ENCODE results near the gene DENND1A. TPM values are rescaled to one million over a fixed set of nuclear protein-coding genes. Genes with fewer than 3 reads are reported as not detected.

DENND1A gene
- total RNA-seq, 4 donors from 2014 or later, result 20.9 to 33.6 (median 23.7) TPM

DNA sequence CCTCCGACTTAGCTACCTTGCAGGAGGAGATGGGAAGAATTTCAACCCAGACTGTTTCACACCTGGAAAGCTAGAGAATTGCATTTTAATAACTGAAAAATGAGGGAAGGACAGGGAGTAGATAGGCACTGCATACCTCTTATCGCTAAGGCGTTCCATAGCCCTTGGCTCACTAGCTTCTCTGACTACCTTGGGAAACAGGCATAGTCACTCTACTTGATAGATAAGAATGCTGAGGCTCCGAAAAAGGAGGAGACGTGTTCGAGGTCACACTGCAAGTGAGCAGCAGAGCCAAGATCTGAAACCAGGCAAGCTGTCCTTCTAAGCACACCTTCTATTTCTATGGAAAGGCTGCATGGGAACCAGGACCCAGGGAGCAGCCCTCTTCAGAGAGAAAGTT is 405.1 kb downstream of the DENND1A start:
- 93 to 100% methylated on average over 2 to 5 of the region's 6 CpGs for WGBS, 2 donors (ENCODE audit: low coverage in 1 of 2)
- Histone ChIP-seq H3K4me3 (no peak overlapping the region), H3K27ac (no peak overlapping the region), H3K9me3 (no peaks in the 10 kb centered on the region), H3K4me1 (no peaks in the 10 kb centered on the region), H3K27me3 (no peaks in the 10 kb centered on the region), H3K36me3 (no peaks in the 10 kb centered on the region)
- TF ChIP-seq POLR2A (IDR thresholded peaks at IDR 0.05), result no peak
- TF ChIP-seq, protein P1, sequence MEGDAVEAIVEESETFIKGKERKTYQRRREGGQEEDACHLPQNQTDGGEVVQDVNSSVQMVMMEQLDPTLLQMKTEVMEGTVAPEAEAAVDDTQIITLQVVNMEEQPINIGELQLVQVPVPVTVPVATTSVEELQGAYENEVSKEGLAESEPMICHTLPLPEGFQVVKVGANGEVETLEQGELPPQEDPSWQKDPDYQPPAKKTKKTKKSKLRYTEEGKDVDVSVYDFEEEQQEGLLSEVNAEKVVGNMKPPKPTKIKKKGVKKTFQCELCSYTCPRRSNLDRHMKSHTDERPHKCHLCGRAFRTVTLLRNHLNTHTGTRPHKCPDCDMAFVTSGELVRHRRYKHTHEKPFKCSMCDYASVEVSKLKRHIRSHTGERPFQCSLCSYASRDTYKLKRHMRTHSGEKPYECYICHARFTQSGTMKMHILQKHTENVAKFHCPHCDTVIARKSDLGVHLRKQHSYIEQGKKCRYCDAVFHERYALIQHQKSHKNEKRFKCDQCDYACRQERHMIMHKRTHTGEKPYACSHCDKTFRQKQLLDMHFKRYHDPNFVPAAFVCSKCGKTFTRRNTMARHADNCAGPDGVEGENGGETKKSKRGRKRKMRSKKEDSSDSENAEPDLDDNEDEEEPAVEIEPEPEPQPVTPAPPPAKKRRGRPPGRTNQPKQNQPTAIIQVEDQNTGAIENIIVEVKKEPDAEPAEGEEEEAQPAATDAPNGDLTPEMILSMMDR (IDR thresholded peaks at IDR 0.05), result no peak
- ATAC-seq, result no peak

DNA sequence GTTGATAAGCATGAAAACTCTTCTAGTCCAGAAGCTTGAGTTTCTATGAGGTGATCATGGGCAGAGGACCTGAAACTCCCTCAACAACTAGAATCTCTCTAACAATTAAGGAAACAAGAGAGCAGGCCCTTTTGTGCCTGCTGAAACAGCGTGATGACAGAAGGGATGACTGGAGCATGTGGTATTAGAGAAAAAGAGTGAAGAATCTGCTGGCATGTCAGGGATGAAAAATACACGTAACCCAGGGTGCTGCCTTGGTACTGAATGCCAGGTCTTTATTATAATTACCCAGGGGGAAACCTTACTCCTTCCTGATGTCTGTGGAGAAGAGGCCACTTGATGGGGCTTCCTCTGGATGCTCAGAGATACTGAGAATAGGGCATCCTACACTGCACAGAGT is 406.1 kb downstream of the DENND1A start:
- Histone ChIP-seq H3K9me3 (no peaks in the 10 kb centered on the region), H3K27me3 (no peaks in the 10 kb centered on the region), H3K27ac (no peak overlapping the region), H3K36me3 (no peaks in the 10 kb centered on the region), H3K4me1 (no peaks in the 10 kb centered on the region), H3K4me3 (no peak overlapping the region)
- TF ChIP-seq EP300 (IDR thresholded peaks at IDR 0.05) (no peak), POLR2A (IDR thresholded peaks at IDR 0.05) (no peak), POLR2AphosphoS5 (IDR thresholded peaks at IDR 0.05) (no peak)
- TF ChIP-seq, protein P1 (IDR thresholded peaks at IDR 0.05), result no peak
- 95% methylated on average over 2 of the region's 2 CpGs; no CpG with 5 or more reads in 1 of the 2 donors for WGBS, 2 donors (ENCODE audit: low coverage in 1 of 2)
- no peak for ATAC-seq

- Histone ChIP-seq H3K9me3 (no peaks in the 10 kb centered on the region), H3K4me1 (no peaks in the 10 kb centered on the region), H3K27me3 (no peaks in the 10 kb centered on the region), H3K4me3 (no peak overlapping the region), H3K36me3 (no peaks in the 10 kb centered on the region), H3K27ac (no peak overlapping the region)
- TF ChIP-seq EP300 (IDR thresholded peaks at IDR 0.05) (no peak), POLR2A (IDR thresholded peaks at IDR 0.05) (no peak), POLR2AphosphoS5 (IDR thresholded peaks at IDR 0.05) (no peak)
- TF ChIP-seq, protein P1 (IDR thresholded peaks at IDR 0.05), result no peak
- no peak for ATAC-seq
- WGBS, 2 donors (ENCODE audit: low coverage in 1 of 2), result 97 to 100% methylated on average over 4 to 6 of the region's 6 CpGs
These were observed 406.9 kb downstream of the DENND1A start for GRCh38 chr9:123523001-123523400.

DNA sequence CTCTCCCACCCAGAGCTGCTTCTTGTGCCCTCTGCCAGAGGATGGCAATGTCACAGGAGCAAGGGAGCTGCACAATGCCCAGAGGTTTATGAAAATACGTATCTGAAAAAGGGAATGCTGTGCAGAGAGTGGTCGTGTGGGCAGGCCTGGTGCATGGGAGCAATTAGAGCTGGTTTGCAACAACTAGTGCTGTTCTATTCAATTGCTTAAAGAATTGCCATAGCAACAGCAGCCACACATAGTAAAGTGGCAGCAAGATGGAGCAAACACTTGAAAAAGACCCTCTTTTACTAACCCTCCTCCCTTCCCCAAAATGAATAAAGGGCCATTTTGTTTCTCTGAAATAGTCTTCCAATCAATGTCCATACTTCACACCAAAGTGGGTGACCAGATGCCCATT is 407.7 kb downstream of the DENND1A start:
- no peak overlapping the region for H3K27ac ChIP-seq
- H3K9me3 ChIP-seq, result no peaks in the 10 kb centered on the region
- no peaks in the 10 kb centered on the region for H3K36me3 ChIP-seq
- ATAC-seq, result no peak
- 83 to 100% methylated on average over 1 of the region's 2 CpGs for WGBS, 2 donors (ENCODE audit: low coverage in 1 of 2)
- TF ChIP-seq POLR2A (IDR thresholded peaks at IDR 0.05) (no peak), EP300 (IDR thresholded peaks at IDR 0.05) (no peak), POLR2AphosphoS5 (IDR thresholded peaks at IDR 0.05) (no peak)
- TF ChIP-seq, protein P1 (IDR thresholded peaks at IDR 0.05), result no peak
- H3K27me3 ChIP-seq, result no peaks in the 10 kb centered on the region
- H3K4me1 ChIP-seq, result no peaks in the 10 kb centered on the region
- no peak overlapping the region for H3K4me3 ChIP-seq

GRCh38 chr9:123518338-123518737 is 411.6 kb downstream of the DENND1A start:
- Histone ChIP-seq H3K4me3 (no peak overlapping the region), H3K4me1 (no peaks in the 10 kb centered on the region), H3K27ac (no peak overlapping the region), H3K36me3 (peaks cover 0 to under 1% of the 10 kb centered on the region in 2 donors), H3K27me3 (no peaks in the 10 kb centered on the region), H3K9me3 (no peaks in the 10 kb centered on the region)
- 40 to 50% methylated on average over 1 of the region's 1 CpG for WGBS, 2 donors (ENCODE audit: low coverage in 1 of 2)
- TF ChIP-seq POLR2A (IDR thresholded peaks at IDR 0.05) (no peak), POLR2AphosphoS5 (IDR thresholded peaks at IDR 0.05) (no peak), EP300 (IDR thresholded peaks at IDR 0.05) (no peak)
- TF ChIP-seq, protein P1 (IDR thresholded peaks at IDR 0.05), result no peak
- no peak for ATAC-seq
